Mesendoderm (in vitro differentiated cells): ENCODE measurements around the gene OR2L2.

Experiments used
- DNase-seq: peaks from one replicate; pipeline ENCODE4 v3.0.0; 2013
- H2AK5ac ChIP-seq: 2 replicates; pipeline ENCODE4 v1.6.1; 2013; ENCODE audit warnings: low read length, inconsistent platforms
- H2BK120ac ChIP-seq: 2 replicates; pipeline ENCODE4 v1.6.1; 2013; ENCODE audit warnings: low read depth, mild to moderate bottlenecking, low read length, moderate library complexity, mixed read lengths
- H2BK15ac ChIP-seq: replicated peaks from 2 replicates; pipeline ENCODE4 v1.6.1; 2013; ENCODE audit warnings: low read depth, mild to moderate bottlenecking, moderate library complexity
- H2BK5ac ChIP-seq: 2 replicates; pipeline ENCODE4 v1.6.1; 2013; ENCODE audit warnings: low read length, inconsistent platforms
- H3K18ac ChIP-seq: 2 replicates; pipeline ENCODE4 v1.6.1; 2013; ENCODE audit warnings: mild to moderate bottlenecking, low read length, mixed read lengths
- H3K23ac ChIP-seq: one replicate; pipeline ENCODE4 v1.6.1; 2013; ENCODE audit warnings: low read length
- H3K27ac ChIP-seq: 2 replicates; pipeline ENCODE4 v1.5.1; 2013; ENCODE audit warnings: low read depth, mild to moderate bottlenecking, inconsistent platforms, low read length, moderate library complexity
- H3K27me3 ChIP-seq: 2 replicates; pipeline ENCODE4 v1.6.1; 2013; ENCODE audit warnings: low read length, control low read depth, mild to moderate bottlenecking, inconsistent platforms; ENCODE audit not compliant: insufficient read depth, poor library complexity
- H3K36me3 ChIP-seq: 2 replicates; pipeline ENCODE4 v1.6.1; 2013; ENCODE audit warnings: low read length, inconsistent platforms; ENCODE audit not compliant: control insufficient read depth, insufficient read depth
- H3K4ac ChIP-seq: one replicate; pipeline ENCODE4 v1.6.1; 2013; ENCODE audit warnings: low read depth, mild to moderate bottlenecking, low read length, moderate library complexity
- H3K4me1 ChIP-seq: 2 replicates; pipeline ENCODE4 v1.6.1; 2013; ENCODE audit warnings: low read depth, low read length, inconsistent platforms; ENCODE audit not compliant: control insufficient read depth
- H3K4me2 ChIP-seq: 2 replicates; pipeline ENCODE4 v1.6.1; 2013; ENCODE audit warnings: low read length
- H3K4me3 ChIP-seq: 2 replicates; pipeline ENCODE4 v1.5.1; 2013; ENCODE audit warnings: mild to moderate bottlenecking, low read length
- H3K56ac ChIP-seq: one replicate; pipeline ENCODE4 v1.6.1; 2013; ENCODE audit warnings: low read length
- H3K79me1 ChIP-seq: 2 replicates; pipeline ENCODE4 v1.6.1; 2013; ENCODE audit warnings: low read length, inconsistent platforms
- H3K79me2 ChIP-seq: 2 replicates; pipeline ENCODE4 v1.6.1; 2013; ENCODE audit warnings: mild to moderate bottlenecking, low read length; ENCODE audit not compliant: control insufficient read depth, insufficient read depth
- H3K9ac ChIP-seq: 2 replicates; pipeline ENCODE4 v1.6.1; 2013; ENCODE audit warnings: low read length, inconsistent platforms
- H4K5ac ChIP-seq: one replicate; pipeline ENCODE4 v1.6.1; 2013; ENCODE audit warnings: low read length
- H4K8ac ChIP-seq: one replicate; pipeline ENCODE4 v1.6.1; 2013; ENCODE audit warnings: low read depth, mild to moderate bottlenecking, control low read depth, low read length, moderate library complexity
- whole genome bisulfite sequencing: extraction: QIAGEN DNeasy Blood & Tissue Kit; methylation state at CpG from one replicate; pipeline ENCODE4 v1.1.7; 2013; ENCODE audit warnings: low lambda C conversion rate, missing lambda C conversion rate; ENCODE audit not compliant: insufficient coverage; ENCODE audit errors: extremely low coverage; 5-methylcytosine and 5-hydroxymethylcytosine counted together

The OR2L2 gene

GRCh38 chr1:248013229-248013710 is 16.6 kb upstream of the OR2L2 start, which contains the start of gene OR2L5:
Gene OR2L5 (plus strand): TSS chr1:248013660. CDS start chr1:248021948, 8,288 bp downstream.
- Histone ChIP-seq H2BK15ac (no peak within 1 kb of the TSS), H3K56ac (no peak within 1 kb of the TSS), H4K8ac (no peak within 1 kb of the TSS), H3K27ac (no peak within 1 kb of the TSS), H3K79me1 (no peaks in the 10 kb centered on the region), H3K9ac (no peak within 1 kb of the TSS), H3K4me2 (no peak within 1 kb of the TSS), H3K79me2 (no peaks in the 10 kb centered on the region), H4K5ac (no peak within 1 kb of the TSS), H3K4me3 (no peak within 1 kb of the TSS), H3K4me1 (no peaks in the 10 kb centered on the region), H3K27me3 (no peaks in the 10 kb centered on the region), H3K36me3 (no peaks in the 10 kb centered on the region), H3K4ac (no peak within 1 kb of the TSS), H3K23ac (no peak within 1 kb of the TSS), H2BK5ac (no peak within 1 kb of the TSS), H2BK120ac (no peak within 1 kb of the TSS), H2AK5ac (no peak within 1 kb of the TSS), H3K18ac (no peak within 1 kb of the TSS)
- no CpG with 5 or more reads among the region's 2 CpGs for WGBS
- no peak for DNase-seq

DNA sequence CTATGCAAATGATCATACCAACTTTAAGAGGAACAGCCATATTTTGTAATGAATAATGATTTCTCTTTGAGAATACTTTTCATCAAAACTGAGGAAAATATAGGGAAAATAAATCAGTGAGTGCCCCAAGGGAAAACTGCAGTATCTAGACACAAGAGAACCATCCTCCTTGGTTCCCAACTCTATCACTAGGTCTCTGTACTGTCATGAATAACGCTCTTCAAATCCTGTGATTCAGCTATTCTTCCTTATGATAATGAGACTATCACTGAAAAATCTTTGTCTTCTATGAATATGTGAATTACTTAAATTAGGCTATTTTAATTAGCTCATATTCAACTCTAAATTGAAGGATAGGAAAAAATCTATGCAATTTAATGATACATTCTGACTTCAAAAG is 14.1 kb upstream of the OR2L2 start:
- no peak overlapping the region for H3K4me2 ChIP-seq
- H3K79me2 ChIP-seq, result no peaks in the 10 kb centered on the region
- no peak overlapping the region for H2BK15ac ChIP-seq
- no peak overlapping the region for H3K23ac ChIP-seq
- no peaks in the 10 kb centered on the region for H3K4me1 ChIP-seq
- no peaks in the 10 kb centered on the region for H3K79me1 ChIP-seq
- H3K4ac ChIP-seq, result no peak overlapping the region
- H4K8ac ChIP-seq, result no peak overlapping the region
- no peak overlapping the region for H2BK5ac ChIP-seq
- no peak overlapping the region for H3K18ac ChIP-seq
- H3K56ac ChIP-seq, result no peak overlapping the region
- no peak overlapping the region for H3K9ac ChIP-seq
- H3K27me3 ChIP-seq, result no peaks in the 10 kb centered on the region
- no CpG with 5 or more reads among the region's 1 CpG for WGBS
- H4K5ac ChIP-seq, result no peak overlapping the region
- H3K27ac ChIP-seq, result no peak overlapping the region
- no peak overlapping the region for H2AK5ac ChIP-seq
- no peak overlapping the region for H2BK120ac ChIP-seq
- no peak overlapping the region for H3K4me3 ChIP-seq
- no peaks in the 10 kb centered on the region for H3K36me3 ChIP-seq
- no peak for DNase-seq

GRCh38 chr1:248045209-248045608 is 15.3 kb downstream of the OR2L2 start:
- Histone ChIP-seq H4K5ac (no peak overlapping the region), H3K4me2 (no peak overlapping the region), H2BK120ac (no peak overlapping the region), H2AK5ac (no peak overlapping the region), H3K36me3 (no peaks in the 10 kb centered on the region), H3K56ac (no peak overlapping the region), H2BK15ac (no peak overlapping the region), H3K23ac (no peak overlapping the region), H3K27me3 (no peaks in the 10 kb centered on the region), H3K4me3 (no peak overlapping the region), H3K79me1 (no peaks in the 10 kb centered on the region), H4K8ac (no peak overlapping the region), H3K9ac (no peak overlapping the region), H3K79me2 (no peaks in the 10 kb centered on the region), H3K27ac (no peak overlapping the region), H2BK5ac (no peak overlapping the region), H3K4ac (no peak overlapping the region), H3K18ac (no peak overlapping the region), H3K4me1 (no peaks in the 10 kb centered on the region)
- no CpG with 5 or more reads among the region's 5 CpGs for WGBS
- DNase-seq, result no peak

- no peak within 1 kb of the TSS for H3K56ac ChIP-seq
- DNase-seq, result no peak
- no peak within 1 kb of the TSS for H3K4me2 ChIP-seq
- H4K8ac ChIP-seq, result no peak within 1 kb of the TSS
- H3K36me3 ChIP-seq, result no peaks in the 10 kb centered on the region
- no peak within 1 kb of the TSS for H3K4me3 ChIP-seq
- no peaks in the 10 kb centered on the region for H3K79me1 ChIP-seq
- H2BK15ac ChIP-seq, result no peak within 1 kb of the TSS
- H2BK120ac ChIP-seq, result no peak within 1 kb of the TSS
- no peak within 1 kb of the TSS for H3K27ac ChIP-seq
- no peaks in the 10 kb centered on the region for H3K27me3 ChIP-seq
- H3K4ac ChIP-seq, result no peak within 1 kb of the TSS
- no peaks in the 10 kb centered on the region for H3K4me1 ChIP-seq
- WGBS, result no CpG with 5 or more reads among the region's 2 CpGs
- H3K18ac ChIP-seq, result no peak within 1 kb of the TSS
- no peak within 1 kb of the TSS for H4K5ac ChIP-seq
- H3K23ac ChIP-seq, result no peak within 1 kb of the TSS
- no peaks in the 10 kb centered on the region for H3K79me2 ChIP-seq
- no peak within 1 kb of the TSS for H3K9ac ChIP-seq
- H2BK5ac ChIP-seq, result no peak within 1 kb of the TSS
- H2AK5ac ChIP-seq, result no peak within 1 kb of the TSS
These were observed 16.7 kb downstream of the OR2L2 start, which contains the start of gene OR2L3 for GRCh38 chr1:248046536-248046935. Gene OR2L3 (plus strand): TSS chr1:248046836. CDS start chr1:248060682, 13,846 bp downstream.

DNA sequence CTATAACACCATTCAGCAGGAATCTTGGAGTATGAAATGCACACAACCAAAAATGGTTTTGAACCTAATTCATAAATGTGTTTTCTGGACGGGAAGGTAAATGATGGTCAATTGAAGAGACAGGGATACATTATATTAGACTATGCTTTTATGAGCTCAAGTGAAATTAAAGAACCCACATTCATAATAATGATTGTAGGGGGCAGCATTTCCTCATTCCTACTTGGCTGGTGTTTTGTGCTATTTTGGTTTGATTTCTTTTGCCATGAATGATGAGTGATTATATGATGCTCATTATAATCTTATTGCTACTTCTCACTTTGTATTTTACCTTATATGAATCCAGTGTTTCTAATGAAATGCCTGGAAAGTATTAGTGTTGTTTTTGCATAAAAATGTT is 17.1 kb downstream of the OR2L2 start:
- H3K27ac ChIP-seq, result no peak overlapping the region
- H2BK5ac ChIP-seq, result no peak overlapping the region
- no peak overlapping the region for H3K4me2 ChIP-seq
- no peaks in the 10 kb centered on the region for H3K36me3 ChIP-seq
- no peak overlapping the region for H3K4me3 ChIP-seq
- no peak overlapping the region for H4K8ac ChIP-seq
- no peak overlapping the region for H2BK15ac ChIP-seq
- no peaks in the 10 kb centered on the region for H3K4me1 ChIP-seq
- H4K5ac ChIP-seq, result no peak overlapping the region
- no peak overlapping the region for H3K23ac ChIP-seq
- H3K9ac ChIP-seq, result no peak overlapping the region
- H3K79me1 ChIP-seq, result no peaks in the 10 kb centered on the region
- no peak overlapping the region for H2BK120ac ChIP-seq
- H3K27me3 ChIP-seq, result no peaks in the 10 kb centered on the region
- no peaks in the 10 kb centered on the region for H3K79me2 ChIP-seq
- H3K18ac ChIP-seq, result no peak overlapping the region
- WGBS, result no CpG with 5 or more reads among the region's 1 CpG
- H3K4ac ChIP-seq, result no peak overlapping the region
- no peak overlapping the region for H3K56ac ChIP-seq
- no peak overlapping the region for H2AK5ac ChIP-seq
- no peak for DNase-seq

DNA sequence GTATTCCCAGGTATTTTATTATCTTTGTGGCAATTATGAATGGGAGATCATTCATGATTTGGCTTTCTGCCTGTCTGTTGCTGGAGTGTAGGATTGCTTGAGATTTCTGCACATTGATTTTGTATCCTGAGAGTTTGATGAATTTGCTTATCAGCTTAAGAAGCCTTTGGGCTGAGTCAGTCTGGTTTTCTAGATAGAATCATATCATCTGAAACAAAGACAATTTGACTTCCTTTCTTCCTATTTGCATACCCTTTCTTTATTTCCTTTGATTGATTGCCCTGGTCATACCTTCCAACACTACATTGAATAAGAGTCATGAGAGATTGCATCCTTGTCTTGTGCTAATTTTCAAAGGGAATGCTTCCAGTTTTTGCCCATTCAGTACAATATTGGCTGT is 24.8 kb downstream of the OR2L2 start:
- no peaks in the 10 kb centered on the region for H3K27me3 ChIP-seq
- H3K56ac ChIP-seq, result no peak overlapping the region
- H4K8ac ChIP-seq, result no peak overlapping the region
- H3K4ac ChIP-seq, result no peak overlapping the region
- no peaks in the 10 kb centered on the region for H3K4me1 ChIP-seq
- no peak overlapping the region for H2BK5ac ChIP-seq
- H3K4me3 ChIP-seq, result no peak overlapping the region
- no peak overlapping the region for H2BK15ac ChIP-seq
- H3K23ac ChIP-seq, result no peak overlapping the region
- no peaks in the 10 kb centered on the region for H3K36me3 ChIP-seq
- no peak overlapping the region for H3K4me2 ChIP-seq
- H4K5ac ChIP-seq, result no peak overlapping the region
- no peak overlapping the region for H2BK120ac ChIP-seq
- no peaks in the 10 kb centered on the region for H3K79me1 ChIP-seq
- no peak overlapping the region for H3K18ac ChIP-seq
- H3K9ac ChIP-seq, result no peak overlapping the region
- no peak overlapping the region for H3K27ac ChIP-seq
- no peak for DNase-seq
- H3K79me2 ChIP-seq, result no peaks in the 10 kb centered on the region
- no peak overlapping the region for H2AK5ac ChIP-seq
